Measurements from ENCODE around the gene ENPP1. TPM values are rescaled to one million over a fixed set of nuclear protein-coding genes. Genes with fewer than 3 reads are reported as not detected.

ENPP1 gene
- total and polyA plus RNA-seq, 9 of the 15 experiments (the other 6 are each of a cell fraction or from before 2014, with no cell fraction given) = 0.03 to 0.56 (median 0.14) TPM

- Histone ChIP-seq H3K4me2 (ENCODE audit: insufficient read depth, low read length) (no peak overlapping the region), H3K9me1 (ENCODE audit: control insufficient read depth, insufficient read depth, low read length) (no peaks in the 10 kb centered on the region), H3K9me3 (replicated peaks; ENCODE audit: control insufficient read depth, insufficient read depth, low read depth, low read length) (no peaks in the 10 kb centered on the region), H4K20me1 (replicated peaks; ENCODE audit: control insufficient read depth, insufficient read depth, low read length) (no peaks in the 10 kb centered on the region), H2AFZ (ENCODE audit: low read depth, low read length) (no peak overlapping the region), H3K4me1 (replicated peaks in 1 of 2; ENCODE audit: control insufficient read depth in 2 of 2, insufficient read depth in 2 of 2, low read length in 2 of 2) (no peaks in the 10 kb centered on the region), H3K27ac (ENCODE audit: extremely low read depth, low read depth, low read length) (no peak overlapping the region), H3K4me3 (no peak overlapping the region), H3K36me3 (ENCODE audit: control insufficient read depth, insufficient read depth, low read length) (no peaks in the 10 kb centered on the region), H3K79me2 (ENCODE audit: control insufficient read depth, insufficient read depth, low read length) (no peaks in the 10 kb centered on the region), H3K27me3 (ENCODE audit: control insufficient read depth in 2 of 2, insufficient read depth in 2 of 2, low read length in 2 of 2) (no peaks in the 10 kb centered on the region), H3K9ac (ENCODE audit: insufficient read depth in 1 of 2, low read depth in 2 of 2, low read length in 2 of 2) (no peak overlapping the region)
- ChIA-PET POLR2A (interaction anchor here (1.2 kb wide), 1 partner anchor 13 kb away, joined by 3 read pairs; no protein-coding TSS in a partner anchor), CTCF (ENCODE audit: low intra/inter-chr PET ratio) (no interaction called here)
- 6% methylated on average over 2 of the region's 2 CpGs for WGBS (ENCODE audit: insufficient coverage, low coverage, missing lambda C conversion rate)
- BruUV-seq (replicated peaks) = no TSS peak
- intact Hi-C loops (cut with micrococcal nuclease) (no loop called here), in situ Hi-C loops (cut with MboI) (no loop called here)
- no peak for ATAC-seq
- no peak for FAIRE-seq
- DNase-seq (ENCODE audit: extremely low read depth in 1 of 4, low spot score in 3 of 4) = no peak
- TF ChIP-seq DDX20 (tag; IDR thresholded peaks at IDR 0.05; ENCODE audit: low read depth) = no peak
- TF ChIP-seq ARID4B (CRISPR knock-in tag; IDR thresholded peaks at IDR 0.05) = no peak
- TF ChIP-seq CEBPG (CRISPR knock-in tag; IDR thresholded peaks at IDR 0.05) = no peak
- TF ChIP-seq CEBPG (tag; conservative IDR thresholded peaks at IDR 0.05 in 1 of 2, IDR thresholded peaks at IDR 0.05 in 1 of 2) = no peak
- TF ChIP-seq YY1 (IDR thresholded peaks at IDR 0.05; ENCODE audit: borderline replicate concordance in 1 of 3, control insufficient read depth in 1 of 3, extremely low read depth in 1 of 3, insufficient read depth in 3 of 3, insufficient read length in 1 of 3, insufficient replicate concordance in 2 of 3, low read depth in 1 of 3, low read length in 2 of 3) = no peak
- TF ChIP-seq HDGF (IDR thresholded peaks at IDR 0.05) = no peak
- TF ChIP-seq ZNF592 (IDR thresholded peaks at IDR 0.05) = no peak
- no peak for TF ChIP-seq UBTF (IDR thresholded peaks at IDR 0.05; ENCODE audit: borderline replicate concordance in 1 of 2, low read depth in 2 of 2, low read length in 2 of 2)
- no peak for TF ChIP-seq TCFL5 (CRISPR knock-in tag; conservative IDR thresholded peaks at IDR 0.05)
- TF ChIP-seq NFXL1 (CRISPR knock-in tag; IDR thresholded peaks at IDR 0.05) = no peak
Observed at GRCh38 chr6:131883016-131883415, 75.2 kb downstream of the ENPP1 start.

Data from K562 (cell line).